ENCODE results near the gene PECR.
"Not testable (repeated sequence)": the region's sequence is repeated elsewhere in the genome, so short reads cannot be mapped to it uniquely, and the experiment has no call there.

The PECR gene

GRCh38 chr2:215994911-215995310 is 86.7 kb downstream of the PECR start:
- DNase-seq: no peak

- DNase-seq: not testable (repeated sequence)
Measured at GRCh38 chr2:215988556-215989207, 92.9 kb downstream of the PECR start.

All from activated naive CD4-positive, alpha-beta T cell treated with Interleukin-2 at 50 U/mL for 16 hours (primary cell).